Natural killer cell treated with Interleukin-12 subunit alpha and Interleukin-12 subunit beta and Interleukin-15 and Interleukin-18, amount 100 ng/mL, for 72 hours (primary cell): Measurements from ENCODE around the gene FAAH. TPM values are rescaled to one million over a fixed set of nuclear protein-coding genes. Genes with fewer than 3 reads are reported as not detected.
A peak's percentile ranks its signal among the peaks of the same experiment; 100 is the strongest.

Experiments used
- ATAC-seq, 2 donors: fragments of 150-1000 bp; cut with Tn5 transposase in 1 of 2; sonication (Bioruptor Pico), chemical (Tn5 transposase) in 1 of 2; 2 replicates each; pipeline ENCODE4 v1.10.0; 2021
- DNase-seq: peaks from one replicate; pipeline ENCODE4 v3.0.0; 2022; ENCODE audit warnings: low spot score
- H3K27ac Mint-ChIP-seq, 2 donors: 1 replicate in 1 of 2; 2 replicates in 1 of 2; pipeline ENCODE4 v1.8.0; 2022; ENCODE audit warnings: mixed read lengths in 2 of 2, mild to moderate bottlenecking in 1 of 2, moderate library complexity in 1 of 2
- H3K27me3 Mint-ChIP-seq, 2 donors: 1 replicate in 1 of 2; 2 replicates in 1 of 2; pipeline ENCODE4 v1.8.0; 2022; ENCODE audit warnings: mixed read lengths in 2 of 2
- H3K36me3 Mint-ChIP-seq: one replicate; pipeline ENCODE4 v1.8.0; 2022; ENCODE audit warnings: mixed read lengths
- H3K4me1 Mint-ChIP-seq, 2 donors: 1 replicate in 1 of 2; 2 replicates in 1 of 2; pipeline ENCODE4 v1.8.0; 2022; ENCODE audit warnings: low read depth in 2 of 2, mixed read lengths in 2 of 2, mild to moderate bottlenecking in 1 of 2
- H3K4me3 Mint-ChIP-seq: one replicate; pipeline ENCODE4 v1.8.0; 2022; ENCODE audit warnings: mixed read lengths
- H3K9me3 Mint-ChIP-seq: 2 replicates; pipeline ENCODE4 v1.8.0; 2022; ENCODE audit warnings: mixed read lengths
- total RNA-seq, 2 donors: library from RNA; stranded (reverse); gene quantifications; one replicate each; pipeline ENCODE4 v1.2.3, GENCODE V29; 2022

The FAAH gene
- total RNA-seq, 2 donors from 2014 or later, result 4.1 to 6.6 TPM

DNA sequence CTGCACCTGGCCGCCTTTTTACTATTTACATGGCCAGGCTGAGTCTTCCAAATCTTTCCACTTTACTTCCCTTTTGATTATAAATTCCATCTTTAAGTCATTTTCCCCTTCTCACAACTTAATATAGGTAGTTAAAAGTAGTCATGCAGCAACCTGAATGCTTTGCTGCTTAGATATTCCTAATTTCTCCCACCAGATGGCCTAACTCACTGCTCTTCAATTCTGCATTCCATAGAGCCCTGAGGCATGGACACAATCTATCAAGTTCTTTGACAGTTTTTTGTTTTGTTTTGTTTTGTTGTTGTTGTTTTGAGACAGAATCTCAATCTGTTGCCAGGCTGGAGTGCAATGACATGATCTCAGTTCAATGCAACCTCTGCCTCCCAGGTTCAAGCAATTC lies 21.7 kb upstream of the FAAH start:
- Mint-ChIP-seq H3K27me3 (no peaks in the 10 kb centered on the region), H3K27ac (no peak overlapping the region), H3K4me1 (peaks cover 5 to 6% of the 10 kb centered on the region in 2 donors), H3K9me3 (no peaks in the 10 kb centered on the region), H3K4me3 (no peak overlapping the region), H3K36me3 (peaks cover 12% of the 10 kb centered on the region)
- ATAC-seq, result no peak
- no peak for DNase-seq

DNA sequence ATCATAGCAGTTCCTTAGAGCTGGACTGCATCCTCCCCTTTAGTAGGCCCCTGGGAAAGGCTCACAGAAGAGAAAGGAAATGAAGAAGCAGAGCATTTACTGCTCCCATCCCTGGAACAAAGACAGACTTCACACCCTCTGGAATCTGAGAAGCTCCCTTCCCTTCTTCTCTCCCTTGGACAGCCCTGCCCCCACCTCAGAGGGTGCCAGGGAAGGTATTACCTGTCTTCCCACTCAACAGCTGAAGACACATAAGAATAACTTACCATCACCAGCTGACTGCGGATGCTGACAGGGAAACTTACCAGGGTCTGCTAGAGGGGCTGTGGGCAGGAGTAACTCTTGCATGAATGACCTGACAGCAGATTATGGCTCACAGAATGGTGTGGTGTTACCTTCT lies 14.1 kb upstream of the FAAH start:
- DNase-seq (no peak), ATAC-seq (peak in 1 of 2 donors; percentile 24)
- no peaks in the 10 kb centered on the region for H3K36me3 Mint-ChIP-seq
- no peaks in the 10 kb centered on the region for H3K27me3 Mint-ChIP-seq
- no peak overlapping the region for H3K4me3 Mint-ChIP-seq
- no peak overlapping the region for H3K27ac Mint-ChIP-seq
- no peaks in the 10 kb centered on the region for H3K9me3 Mint-ChIP-seq
- no peaks in the 10 kb centered on the region for H3K4me1 Mint-ChIP-seq

DNA sequence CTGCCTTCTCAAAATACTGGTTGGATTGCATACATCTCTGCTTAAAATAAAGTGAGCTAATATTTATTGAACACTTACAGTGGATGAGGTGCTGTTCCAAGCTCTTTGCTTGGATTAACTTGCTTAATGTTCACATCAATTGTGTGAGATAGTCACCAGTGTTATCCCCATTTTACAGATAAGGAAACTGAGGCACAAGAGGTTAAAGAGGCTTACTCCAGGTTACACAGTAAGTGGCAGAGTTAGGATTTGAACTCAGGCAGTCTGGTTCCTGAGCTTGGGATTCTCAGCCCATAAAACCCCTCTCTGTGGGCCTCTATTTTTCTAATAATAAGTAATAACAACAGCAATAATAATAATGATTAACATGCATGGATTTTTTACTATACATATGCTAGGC lies 13.6 kb upstream of the FAAH start:
- Mint-ChIP-seq H3K36me3 (no peaks in the 10 kb centered on the region), H3K4me1 (no peaks in the 10 kb centered on the region), H3K4me3 (no peak overlapping the region), H3K9me3 (no peaks in the 10 kb centered on the region), H3K27me3 (no peaks in the 10 kb centered on the region), H3K27ac (no peak overlapping the region)
- ATAC-seq (no peak), DNase-seq (no peak)

DNA sequence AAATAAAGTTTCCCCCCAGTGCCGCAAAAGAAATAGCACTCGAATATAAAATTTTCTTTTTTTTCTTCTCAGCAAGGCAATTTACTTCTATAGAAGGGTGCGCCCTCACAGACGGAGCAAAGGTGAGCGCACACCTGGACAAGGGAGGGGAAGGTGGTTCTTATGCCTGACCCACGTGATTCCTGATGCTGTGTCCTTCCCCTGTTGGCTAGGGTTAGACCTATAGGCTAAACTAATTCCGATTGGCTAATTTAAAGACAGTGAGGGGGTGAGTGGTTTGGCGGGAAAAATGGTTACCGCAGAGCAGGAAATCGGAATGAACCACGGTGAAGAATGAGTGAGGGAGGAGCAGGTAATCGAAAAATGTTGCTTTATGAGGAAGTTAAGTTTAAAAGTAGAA lies 607 bp upstream of the FAAH start:
- DNase-seq (no peak), ATAC-seq (no peak)
- peaks cover 19 to 30% of the 10 kb centered on the region in 2 donors for H3K27me3 Mint-ChIP-seq
- H3K36me3 Mint-ChIP-seq, result peaks cover 6% of the 10 kb centered on the region
- peaks cover 5 to 8% of the 10 kb centered on the region in 2 donors for H3K4me1 Mint-ChIP-seq
- H3K27ac Mint-ChIP-seq, result no peak overlapping the region
- no peaks in the 10 kb centered on the region for H3K9me3 Mint-ChIP-seq
- peak overlapping the region; percentile 40 for H3K4me3 Mint-ChIP-seq

DNA sequence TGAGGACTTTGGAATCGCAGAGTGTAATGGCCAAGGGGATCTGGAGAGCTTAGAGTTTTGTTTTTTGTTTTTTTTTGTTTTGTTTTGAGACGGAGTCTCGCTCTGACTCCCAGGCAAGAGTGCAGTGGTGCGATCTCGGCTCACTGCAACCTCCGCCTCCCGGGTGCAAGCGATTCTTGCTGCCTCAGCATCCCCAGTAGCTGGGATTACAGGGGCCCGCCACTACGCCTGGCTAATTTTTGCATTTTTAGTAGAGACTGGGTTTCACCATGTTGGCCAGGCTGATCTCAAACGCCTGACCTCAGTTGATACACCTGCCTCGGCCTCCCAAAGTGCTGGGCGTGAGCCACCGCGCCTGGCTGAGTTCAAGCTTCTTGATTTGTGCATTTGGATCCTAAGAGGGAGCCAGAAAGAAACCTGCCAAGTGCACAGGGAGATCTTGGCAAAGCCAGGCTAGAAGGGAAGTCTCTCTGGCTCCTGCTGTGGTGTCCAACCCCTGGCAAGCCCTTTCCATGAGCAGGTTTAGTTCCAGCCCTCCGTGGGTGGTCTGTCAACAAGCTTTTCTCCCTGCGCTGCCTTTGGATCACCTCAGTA lies 852 bp downstream of the FAAH start:
- Mint-ChIP-seq H3K27ac (no peak overlapping the region), H3K36me3 (peaks cover 6% of the 10 kb centered on the region), H3K9me3 (no peaks in the 10 kb centered on the region), H3K27me3 (peaks cover 19 to 30% of the 10 kb centered on the region in 2 donors), H3K4me1 (peaks cover 5 to 8% of the 10 kb centered on the region in 2 donors), H3K4me3 (peak overlapping the region; percentile 17)
- no peak for DNase-seq
- no peak for ATAC-seq

DNA sequence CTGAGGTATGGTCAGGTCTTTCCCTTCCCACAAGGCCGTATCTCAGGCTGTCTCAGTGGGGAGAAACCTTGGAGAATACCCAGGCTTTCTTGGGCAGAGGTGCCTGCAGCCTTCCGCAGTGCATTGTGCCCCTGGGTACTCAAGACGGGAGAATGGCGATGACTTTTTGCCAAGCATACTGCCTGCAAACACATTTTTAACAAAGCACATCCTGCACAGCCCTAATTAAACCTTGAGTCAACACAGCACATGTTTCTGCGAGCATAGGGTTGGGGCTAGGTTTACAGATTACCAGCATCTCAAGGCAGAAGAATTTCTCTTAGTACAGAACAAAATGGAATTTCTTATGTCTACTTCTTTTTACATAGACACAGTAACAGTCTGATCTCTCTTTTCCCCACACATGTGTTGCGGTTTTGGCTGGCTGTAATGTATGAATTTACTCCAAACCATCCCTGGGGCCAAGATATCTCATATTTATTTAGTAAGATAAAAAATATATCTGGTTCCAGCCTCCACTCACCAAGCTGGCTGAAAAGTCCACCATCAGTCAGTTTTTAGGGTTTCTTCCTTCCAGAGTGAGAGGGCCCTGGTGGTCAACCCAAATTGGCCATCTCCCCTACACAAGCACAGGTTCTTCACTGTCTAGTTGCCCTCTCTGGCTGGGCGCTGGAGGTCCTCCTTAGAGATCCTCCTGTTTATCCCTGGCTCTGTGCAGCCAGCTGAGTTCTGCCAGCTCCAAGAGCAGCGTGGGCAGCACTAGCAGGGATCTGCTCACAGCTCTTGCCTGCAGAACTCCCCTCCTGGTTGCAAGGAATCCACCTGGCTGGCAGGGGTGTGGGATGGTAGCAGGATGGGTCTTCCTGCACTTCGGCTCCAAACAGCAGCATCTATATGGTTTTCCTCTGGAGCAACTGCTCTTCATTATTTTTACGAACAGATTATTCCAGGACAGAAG lies 2.6 kb downstream of the FAAH start:
- H3K4me1 Mint-ChIP-seq, result peaks cover 5 to 8% of the 10 kb centered on the region in 2 donors
- no peak overlapping the region for H3K4me3 Mint-ChIP-seq
- no peaks in the 10 kb centered on the region for H3K9me3 Mint-ChIP-seq
- no peak overlapping the region for H3K27ac Mint-ChIP-seq
- DNase-seq, result no peak
- H3K36me3 Mint-ChIP-seq, result peaks cover 6% of the 10 kb centered on the region
- ATAC-seq, result no peak
- H3K27me3 Mint-ChIP-seq, result peaks cover 19 to 30% of the 10 kb centered on the region in 2 donors

DNA sequence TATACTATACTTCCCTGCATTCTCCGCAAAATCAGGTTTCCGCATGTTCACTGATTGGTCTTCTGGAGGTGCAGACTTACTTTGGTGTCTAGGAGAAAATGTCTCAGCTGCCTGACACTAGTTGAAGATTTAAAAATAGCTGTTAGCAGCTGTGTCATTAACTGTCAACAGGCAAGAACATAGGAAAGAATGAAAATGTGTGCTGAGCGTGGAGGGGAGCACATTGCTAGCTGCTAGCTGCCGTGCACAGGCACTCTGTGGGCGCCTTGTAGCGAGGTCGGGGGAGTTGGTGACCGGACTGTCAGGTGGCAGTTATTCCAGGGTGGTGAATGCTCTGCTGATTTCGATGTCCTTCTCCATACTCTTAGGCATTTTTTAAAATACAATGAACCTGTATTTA lies 5.2 kb downstream of the FAAH start:
- H3K27me3 Mint-ChIP-seq, result peaks cover 13 to 14% of the 10 kb centered on the region in 2 donors
- H3K36me3 Mint-ChIP-seq, result no peaks in the 10 kb centered on the region
- H3K4me1 Mint-ChIP-seq, result peaks cover 0 to 4% of the 10 kb centered on the region in 2 donors
- no peak for DNase-seq
- H3K27ac Mint-ChIP-seq, result no peak overlapping the region
- H3K4me3 Mint-ChIP-seq, result no peak overlapping the region
- no peak for ATAC-seq
- H3K9me3 Mint-ChIP-seq, result no peaks in the 10 kb centered on the region

- DNase-seq (no peak), ATAC-seq (no peak)
- no peak overlapping the region for H3K4me3 Mint-ChIP-seq
- no peaks in the 10 kb centered on the region for H3K9me3 Mint-ChIP-seq
- peaks cover 5 to 8% of the 10 kb centered on the region in 2 donors for H3K27me3 Mint-ChIP-seq
- no peaks in the 10 kb centered on the region for H3K4me1 Mint-ChIP-seq
- H3K27ac Mint-ChIP-seq, result no peak overlapping the region
- H3K36me3 Mint-ChIP-seq, result no peaks in the 10 kb centered on the region
Measured at GRCh38 chr1:46400421-46400820, 6.3 kb downstream of the FAAH start.

- no peak overlapping the region for H3K27ac Mint-ChIP-seq
- H3K4me3 Mint-ChIP-seq, result no peak overlapping the region
- H3K9me3 Mint-ChIP-seq, result no peaks in the 10 kb centered on the region
Measured at GRCh38 chr1:46401154-46401913, 7.2 kb downstream of the FAAH start.

GRCh38 chr1:46401964-46402626 lies 8.0 kb downstream of the FAAH start:
- H3K9me3 Mint-ChIP-seq, result no peaks in the 10 kb centered on the region
- no peak overlapping the region for H3K27ac Mint-ChIP-seq
- ATAC-seq (peak; percentile 34 to 51), DNase-seq (no peak)
- H3K4me3 Mint-ChIP-seq, result no peak overlapping the region
- peaks cover 0 to 2% of the 10 kb centered on the region in 2 donors for H3K27me3 Mint-ChIP-seq
- no peaks in the 10 kb centered on the region for H3K36me3 Mint-ChIP-seq
- H3K4me1 Mint-ChIP-seq, result peaks cover 2% of the 10 kb centered on the region in 2 donors

More at GRCh38 chr1:46401154-46401913, 7.2 kb downstream of the FAAH start:
- Mint-ChIP-seq H3K4me1 (no peaks in the 10 kb centered on the region), H3K36me3 (no peaks in the 10 kb centered on the region), H3K27me3 (peaks cover 0 to 3% of the 10 kb centered on the region in 2 donors)
- no peak for DNase-seq
- no peak for ATAC-seq

DNA sequence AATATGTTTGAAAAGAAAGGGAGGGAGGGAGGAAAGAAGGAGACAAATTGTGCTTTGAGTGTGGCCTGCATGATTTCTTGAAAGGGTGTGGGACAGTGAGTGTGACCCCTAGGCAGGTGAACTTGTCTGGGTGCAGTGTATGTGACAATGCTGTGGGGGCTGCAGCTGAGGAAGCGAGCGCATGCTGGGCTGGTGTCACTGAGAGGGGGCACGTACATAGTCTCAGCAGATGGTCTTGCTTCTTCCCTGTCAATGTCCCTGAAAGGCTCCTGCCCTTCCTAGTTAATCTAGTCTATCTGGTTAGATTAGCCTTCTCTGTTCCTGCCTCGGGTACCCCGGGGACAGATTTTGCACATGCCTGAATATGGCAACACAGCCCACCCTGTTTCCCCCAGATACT lies 9.8 kb downstream of the FAAH start:
- no peaks in the 10 kb centered on the region for H3K36me3 Mint-ChIP-seq
- H3K4me3 Mint-ChIP-seq, result no peak overlapping the region
- ATAC-seq, result no peak
- DNase-seq, result no peak
- no peaks in the 10 kb centered on the region for H3K27me3 Mint-ChIP-seq
- H3K4me1 Mint-ChIP-seq, result peaks cover 7 to 8% of the 10 kb centered on the region in 2 donors
- no peak overlapping the region for H3K27ac Mint-ChIP-seq
- H3K9me3 Mint-ChIP-seq, result no peaks in the 10 kb centered on the region

DNA sequence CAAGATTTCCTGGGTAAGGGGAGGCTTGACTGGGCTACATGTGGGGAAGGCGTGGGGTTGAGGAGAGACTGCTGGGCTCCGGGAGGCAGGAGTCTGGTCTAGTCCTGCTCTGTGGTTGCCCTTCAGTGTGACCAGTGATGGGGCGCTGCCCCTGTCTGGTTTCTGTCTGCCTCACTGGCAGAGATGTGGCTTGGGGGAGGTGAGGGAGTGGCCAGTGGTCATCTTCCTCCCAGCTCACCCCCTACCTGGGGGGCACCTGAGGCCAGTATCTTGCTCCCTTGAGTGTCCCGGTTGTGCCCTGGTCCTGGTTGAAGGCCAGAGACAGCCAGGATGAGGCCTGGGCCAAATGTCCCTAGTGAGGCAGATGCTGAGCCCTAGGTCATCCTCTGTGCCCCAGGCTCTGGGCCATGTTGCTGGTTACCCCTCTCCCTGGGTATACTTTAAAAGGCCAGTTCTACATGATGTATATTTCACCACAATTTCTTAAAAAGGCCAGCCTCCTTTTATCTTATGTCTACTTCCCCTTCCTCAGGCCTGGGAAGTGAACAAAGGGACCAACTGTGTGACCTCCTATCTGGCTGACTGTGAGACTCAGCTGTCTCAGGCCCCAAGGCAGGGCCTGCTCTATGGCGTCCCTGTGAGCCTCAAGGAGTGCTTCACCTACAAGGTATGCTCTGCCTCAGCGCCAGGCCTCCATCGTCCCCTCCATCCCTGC lies 10.5 kb downstream of the FAAH start:
- Mint-ChIP-seq H3K36me3 (no peaks in the 10 kb centered on the region), H3K4me1 (peaks cover 7 to 8% of the 10 kb centered on the region in 2 donors), H3K4me3 (no peak overlapping the region), H3K27me3 (no peaks in the 10 kb centered on the region), H3K9me3 (no peaks in the 10 kb centered on the region), H3K27ac (no peak overlapping the region)
- no peak for ATAC-seq
- no peak for DNase-seq

GRCh38 chr1:46405197-46405555 lies 11.1 kb downstream of the FAAH start:
- Mint-ChIP-seq H3K36me3 (no peaks in the 10 kb centered on the region), H3K4me3 (no peak overlapping the region), H3K4me1 (peaks cover 7 to 8% of the 10 kb centered on the region in 2 donors), H3K27ac (no peak overlapping the region), H3K27me3 (no peaks in the 10 kb centered on the region), H3K9me3 (no peaks in the 10 kb centered on the region)
- ATAC-seq (no peak), DNase-seq (no peak)
